Head of caudate nucleus (tissue), 42 donors: ENCODE measurements around the gene GINS1.
A peak's percentile ranks its signal among the peaks of the same experiment; 100 is the strongest.

Experiments
- DNase-seq, 42 donors: peaks; one replicate each; pipeline versions ENCODE4 v3.0.0 to v3.0.0-alpha.2; 2020 to 2021; ENCODE audit warnings: mixed read lengths in 7 of 42
- intact Hi-C: fragments of 100-400 bp; cut with DNase I; formaldehyde crosslinking; loops from one replicate; pipeline ENCODE4 v1.15.0; 2022

Gene GINS1

GRCh38 chr20:25484911-25485511 is 77.5 kb downstream of the GINS1 start:
- intact Hi-C loops: no loop called here
- DNase-seq: no peak

GRCh38 chr20:25485872-25486271 is 78.4 kb downstream of the GINS1 start:
- no peak for DNase-seq
- intact Hi-C loops: no loop called here

- DNase-seq: no peak
- intact Hi-C loops: no loop called here
Measured at GRCh38 chr20:25486377-25486776, 78.9 kb downstream of the GINS1 start.

GRCh38 chr20:25487306-25487705 is 79.8 kb downstream of the GINS1 start:
- no peak for DNase-seq
- intact Hi-C loops: no loop called here

GRCh38 chr20:25487975-25488374 is 80.5 kb downstream of the GINS1 start:
- DNase-seq: no peak
- intact Hi-C loops: no loop called here

- intact Hi-C loops: no loop called here
- no peak for DNase-seq
Measured at GRCh38 chr20:25489221-25489871, 81.9 kb downstream of the GINS1 start.

GRCh38 chr20:25490656-25491445 is 83.4 kb downstream of the GINS1 start:
- DNase-seq: no peak
- intact Hi-C loops: no loop called here

- no peak for DNase-seq
- intact Hi-C loops: no loop called here
Measured at GRCh38 chr20:25491446-25492038, 84.1 kb downstream of the GINS1 start.

- intact Hi-C loops: no loop called here
- no peak for DNase-seq
Measured at GRCh38 chr20:25493137-25493536, 85.7 kb downstream of the GINS1 start.

- no peak for DNase-seq
- intact Hi-C loops: no loop called here
Measured at GRCh38 chr20:25493748-25494505, 86.5 kb downstream of the GINS1 start.

GRCh38 chr20:25494506-25495188 is 87.2 kb downstream of the GINS1 start:
- intact Hi-C loops: no loop called here
- DNase-seq: no peak

GRCh38 chr20:25495189-25495824 is 87.8 kb downstream of the GINS1 start:
- intact Hi-C loops: no loop called here
- DNase-seq: peak in 7 of 42 donors; percentile 8 to 66 (median 28)

GRCh38 chr20:25496165-25496967 is 88.9 kb downstream of the GINS1 start:
- no peak for DNase-seq
- intact Hi-C loops: no loop called here

- intact Hi-C loops: no loop called here
- no peak for DNase-seq
Measured at GRCh38 chr20:25496968-25497401, 89.5 kb downstream of the GINS1 start.

GRCh38 chr20:25497586-25498279 is 90.3 kb downstream of the GINS1 start:
- intact Hi-C loops: no loop called here
- no peak for DNase-seq
